Liver (tissue), 9 donors: ENCODE data around the gene PSMG3. TPM values are rescaled to one million over a fixed set of nuclear protein-coding genes. Genes with fewer than 3 reads are reported as not detected.

ENCODE experiments used
- DNase-seq: peaks from one replicate; pipeline ENCODE4 v3.0.0-alpha.2; 2017; ENCODE audit warnings: low spot score
- H3K27ac ChIP-seq, 2 donors: one replicate each; pipeline ENCODE4 v1.7.0; 2013; ENCODE audit warnings: inconsistent platforms in 2 of 2, low read length in 2 of 2, control low read depth in 1 of 2, low read depth in 1 of 2, mild to moderate bottlenecking in 1 of 2
- H3K27me3 ChIP-seq, 4 donors: one replicate each; pipeline versions ENCODE4 v1.6.1 to v1.7.0; 2013; ENCODE audit warnings: low read length in 3 of 4, inconsistent platforms in 1 of 4, mild to moderate bottlenecking in 1 of 4, moderate library complexity in 1 of 4; ENCODE audit not compliant: control insufficient read depth in 4 of 4, insufficient read depth in 4 of 4
- H3K36me3 ChIP-seq, 4 donors: one replicate each; pipeline versions ENCODE4 v1.6.1 to v1.7.0; 2013; ENCODE audit warnings: low read length in 3 of 4, mild to moderate bottlenecking in 3 of 4, low read depth in 1 of 4, moderate library complexity in 1 of 4; ENCODE audit not compliant: control insufficient read depth in 4 of 4, insufficient read depth in 3 of 4
- H3K4me1 ChIP-seq, 4 donors: one replicate each; pipeline versions ENCODE4 v1.6.1 to v1.7.0; 2013; ENCODE audit warnings: low read length in 3 of 4, mild to moderate bottlenecking in 3 of 4, moderate library complexity in 1 of 4; ENCODE audit not compliant: control insufficient read depth in 4 of 4, insufficient read depth in 4 of 4
- H3K4me3 ChIP-seq, 3 donors: one replicate each; pipeline versions ENCODE4 v1.6.1 to v1.7.0; 2013; ENCODE audit warnings: low read length in 3 of 3, control low read depth in 1 of 3, low read depth in 1 of 3, mild to moderate bottlenecking in 1 of 3
- H3K9ac ChIP-seq, 2 donors: one replicate each; pipeline ENCODE4 v1.7.0; 2013; ENCODE audit warnings: low read length in 2 of 2, mild to moderate bottlenecking in 2 of 2, moderate library complexity in 2 of 2, control low read depth in 1 of 2, low read depth in 1 of 2
- H3K9me3 ChIP-seq, 4 donors: one replicate each; pipeline versions ENCODE4 v1.6.1 to v1.7.0; 2013; ENCODE audit warnings: low read length in 3 of 4; ENCODE audit not compliant: control insufficient read depth in 4 of 4
- ATF3 ChIP-seq: IDR thresholded peaks from 2 replicates; pipeline ENCODE4 v1.6.1; 2016; ENCODE audit warnings: antibody characterized with exemption
- CTCF ChIP-seq: fragments of 150-350 bp; IDR thresholded peaks from 2 replicates; pipeline ENCODE4 v1.5.1; 2017; ENCODE audit warnings: improper control_type of control experiment, low read depth, low read length; ENCODE audit not compliant: missing input control
- EGR1 ChIP-seq, 2 donors: IDR thresholded peaks; 2 replicates each; pipeline ENCODE4 v1.6.1; 2016 to 2018; ENCODE audit warnings: antibody characterized with exemption in 2 of 2, low read depth in 2 of 2
- FOXA1 ChIP-seq: IDR thresholded peaks from 2 replicates; pipeline ENCODE4 v1.6.1; 2016; ENCODE audit warnings: antibody characterized with exemption
- FOXA2 ChIP-seq: IDR thresholded peaks from 2 replicates; pipeline ENCODE4 v1.6.1; 2016; ENCODE audit warnings: antibody characterized with exemption
- GABPA ChIP-seq, 2 donors: IDR thresholded peaks in 1 of 2; conservative IDR thresholded peaks in 1 of 2; 2 replicates each; pipeline ENCODE4 v1.6.1; 2016; ENCODE audit warnings: antibody characterized with exemption in 2 of 2, mild to moderate bottlenecking in 1 of 2, moderate library complexity in 1 of 2
- HNF4A ChIP-seq, 2 donors: conservative IDR thresholded peaks; 2 replicates each; pipeline ENCODE4 v1.6.1; 2016; ENCODE audit warnings: antibody characterized with exemption in 2 of 2, mild to moderate bottlenecking in 2 of 2
- HNF4G ChIP-seq: IDR thresholded peaks from 2 replicates; pipeline ENCODE4 v1.6.1; 2016; ENCODE audit warnings: antibody characterized with exemption
- JUND ChIP-seq, 2 donors: IDR thresholded peaks; 2 replicates each; pipeline ENCODE4 v1.6.1; 2016; ENCODE audit warnings: antibody characterized with exemption in 2 of 2
- MAX ChIP-seq: IDR thresholded peaks from 2 replicates; pipeline ENCODE4 v1.6.1; 2016; ENCODE audit warnings: antibody characterized with exemption
- NR2F2 ChIP-seq: IDR thresholded peaks from 2 replicates; pipeline ENCODE4 v1.6.1; 2016; ENCODE audit warnings: antibody characterized with exemption
- RAD21 ChIP-seq, 2 donors: IDR thresholded peaks; 2 replicates each; pipeline ENCODE4 v1.6.1; 2016; ENCODE audit warnings: antibody characterized with exemption in 2 of 2, mild to moderate bottlenecking in 2 of 2
- REST ChIP-seq: IDR thresholded peaks from 2 replicates; pipeline ENCODE4 v1.6.1; 2016; ENCODE audit warnings: antibody characterized with exemption, mild to moderate bottlenecking
- RXRA ChIP-seq, 2 donors: IDR thresholded peaks; 2 replicates each; pipeline ENCODE4 v1.6.1; 2017 to 2018; ENCODE audit warnings: antibody characterized with exemption in 2 of 2, mild to moderate bottlenecking in 1 of 2
- SP1 ChIP-seq: IDR thresholded peaks from 2 replicates; pipeline ENCODE4 v1.6.1; 2018; ENCODE audit warnings: antibody characterized with exemption, mild to moderate bottlenecking
- TAF1 ChIP-seq: conservative IDR thresholded peaks from 2 replicates; pipeline ENCODE4 v1.6.1; 2016; ENCODE audit warnings: antibody characterized with exemption, mild to moderate bottlenecking
- YY1 ChIP-seq: IDR thresholded peaks from 2 replicates; pipeline ENCODE4 v1.6.1; 2016; ENCODE audit warnings: antibody characterized with exemption, mild to moderate bottlenecking
- ZBTB33 ChIP-seq: IDR thresholded peaks from 2 replicates; pipeline ENCODE4 v1.6.1; 2016; ENCODE audit warnings: antibody characterized with exemption
- WGBS: extraction: QIAGEN DNeasy Blood & Tissue Kit; methylation state at CpG from one replicate; pipeline ENCODE4 v1.1.7; 2013; 5-methylcytosine and 5-hydroxymethylcytosine counted together
- polyA plus RNA-seq, 2 donors: library from polyadenylated mRNA; stranded (reverse) in 1 of 2; unstranded in 1 of 2; fragments of 200-250 nt in 1 of 2; fragments of >200 nt in 1 of 2; fragmentation: Nextera tagmentation in 1 of 2; extraction: Ambion mirVana in 1 of 2; gene quantifications; one replicate each; pipeline versions ENCODE4 v1.2.1 to v1.2.3, GENCODE V29; 2013 to 2015
- total RNA-seq, 2 donors: library from RNA; depleted of rRNA; stranded (reverse); fragments of >200 nt; gene quantifications; one replicate each; pipeline ENCODE4 v1.2.3, GENCODE V29; 2014
- donor health status: healthy.
- donor health status: healthy.
- donor health status: healthy.
- donor health status: healthy.
- donor health status: healthy.

PSMG3 gene
- total and polyA plus RNA-seq, 4 donors, result 10.1 to 22.4 (median 15.7) TPM

GRCh38 chr7:1591396-1591795, 21.6 kb upstream of the PSMG3 start:
- H3K36me3 ChIP-seq, result no peaks in the 10 kb centered on the region
- no peak overlapping the region for H3K27ac ChIP-seq
- TF ChIP-seq FOXA2, result no peak
- TF ChIP-seq GABPA (IDR thresholded peaks at IDR 0.05 in 1 of 2, conservative IDR thresholded peaks at IDR 0.05 in 1 of 2), result no peak
- TF ChIP-seq NR2F2, result no peak
- no peak for TF ChIP-seq CTCF
- no peak for TF ChIP-seq EGR1 (IDR thresholded peaks at IDR 0.05; ENCODE audit: low read depth in 2 of 2)
- no peak for TF ChIP-seq ZBTB33
- 70% methylated on average over 6 of the region's 6 CpGs for WGBS
- H3K27me3 ChIP-seq, result no peaks in the 10 kb centered on the region
- H3K9me3 ChIP-seq, result peaks cover 0 to 9% (median 1%) of the 10 kb centered on the region in 4 donors
- DNase-seq, result no peak
- H3K4me3 ChIP-seq, result no peak overlapping the region
- no peak overlapping the region for H3K9ac ChIP-seq
- peaks cover 0 to 7% (median 2%) of the 10 kb centered on the region in 4 donors for H3K4me1 ChIP-seq

GRCh38 chr7:1590887-1591286, 21.1 kb upstream of the PSMG3 start:
- Histone ChIP-seq H3K4me3 (no peak overlapping the region), H3K9me3 (peaks cover 0 to 9% (median 1%) of the 10 kb centered on the region in 4 donors), H3K9ac (no peak overlapping the region), H3K27ac (no peak overlapping the region), H3K36me3 (no peaks in the 10 kb centered on the region), H3K27me3 (no peaks in the 10 kb centered on the region), H3K4me1 (peaks cover 0 to 7% (median 2%) of the 10 kb centered on the region in 4 donors)
- DNase-seq, result no peak
- WGBS, result 77% methylated on average over 9 of the region's 9 CpGs
- TF ChIP-seq NR2F2 (no peak), FOXA1 (no peak), CTCF (no peak), YY1 (no peak), HNF4G (no peak), HNF4A (conservative IDR thresholded peaks at IDR 0.05) (no peak), EGR1 (IDR thresholded peaks at IDR 0.05; ENCODE audit: low read depth in 2 of 2) (no peak), GABPA (IDR thresholded peaks at IDR 0.05 in 1 of 2, conservative IDR thresholded peaks at IDR 0.05 in 1 of 2) (no peak), ATF3 (no peak), TAF1 (no peak), REST (no peak), JUND (IDR thresholded peaks at IDR 0.05) (no peak), FOXA2 (no peak), MAX (no peak), SP1 (no peak), RXRA (IDR thresholded peaks at IDR 0.05) (no peak), ZBTB33 (no peak), RAD21 (IDR thresholded peaks at IDR 0.05) (no peak)
